Nephron (organoid): Measurements from ENCODE around the gene RNF13.
"Not testable (repeated sequence)": the region's sequence is repeated elsewhere in the genome, so short reads cannot be mapped to it uniquely, and the experiment has no call there.

Experiments used
- H3K27ac Mint-ChIP-seq, 3 experiments: 2 replicates each; pipeline ENCODE4 v1.8.0; 2020; ENCODE audit warnings: mixed read lengths in 3 of 3, mild to moderate bottlenecking in 2 of 3, moderate library complexity in 1 of 3
- H3K27me3 Mint-ChIP-seq: 2 replicates; pipeline ENCODE4 v1.8.0; 2021; ENCODE audit warnings: low read depth, mild to moderate bottlenecking, moderate library complexity, mixed read lengths
- H3K36me3 Mint-ChIP-seq: 2 replicates; pipeline ENCODE4 v1.8.0; 2020; ENCODE audit warnings: low read depth, mixed read lengths
- H3K4me1 Mint-ChIP-seq: 2 replicates; pipeline ENCODE4 v1.8.0; 2020; ENCODE audit warnings: mixed read lengths
- H3K4me3 Mint-ChIP-seq, 3 experiments: 2 replicates each; pipeline ENCODE4 v1.8.0; 2020; ENCODE audit warnings: mild to moderate bottlenecking in 3 of 3, mixed read lengths in 3 of 3, moderate library complexity in 2 of 3
- H3K9me3 Mint-ChIP-seq: 2 replicates; pipeline ENCODE4 v1.8.0; 2020; ENCODE audit warnings: mixed read lengths
- CTCF ChIP-seq, 3 experiments: fragments of 200-600 bp; sonication (generic); IDR thresholded peaks; one replicate each; pipeline ENCODE4 v1.5.0; 2021; ENCODE audit warnings: antibody characterized with exemption in 3 of 3; ENCODE audit not compliant: unreplicated experiment in 3 of 3

Gene RNF13

GRCh38 chr3:149820183-149820582 is 7.2 kb downstream of the RNF13 start:
- H3K4me3 Mint-ChIP-seq = no peak overlapping the region
- peaks cover 27% of the 10 kb centered on the region for H3K36me3 Mint-ChIP-seq
- peaks cover 15% of the 10 kb centered on the region for H3K4me1 Mint-ChIP-seq
- TF ChIP-seq CTCF (IDR thresholded peaks at IDR 0.05; ENCODE audit: unreplicated experiment in 3 of 3) = no peak
- peaks cover 19% of the 10 kb centered on the region for H3K9me3 Mint-ChIP-seq
- H3K27me3 Mint-ChIP-seq = no peaks in the 10 kb centered on the region
- no peak overlapping the region for H3K27ac Mint-ChIP-seq

GRCh38 chr3:149826636-149827035 is 13.6 kb downstream of the RNF13 start:
- no peak overlapping the region for H3K4me3 Mint-ChIP-seq
- H3K27me3 Mint-ChIP-seq = no peaks in the 10 kb centered on the region
- H3K9me3 Mint-ChIP-seq = peaks cover 37% of the 10 kb centered on the region
- TF ChIP-seq CTCF (IDR thresholded peaks at IDR 0.05; ENCODE audit: unreplicated experiment in 3 of 3) = no peak
- H3K27ac Mint-ChIP-seq = no peak overlapping the region
- H3K36me3 Mint-ChIP-seq = peaks cover 36% of the 10 kb centered on the region
- no peaks in the 10 kb centered on the region for H3K4me1 Mint-ChIP-seq

GRCh38 chr3:149828390-149828789 is 15.4 kb downstream of the RNF13 start:
- Mint-ChIP-seq H3K27me3 (no peaks in the 10 kb centered on the region), H3K4me3 (no peak overlapping the region), H3K27ac (no peak overlapping the region), H3K4me1 (no peaks in the 10 kb centered on the region), H3K36me3 (peaks cover 41% of the 10 kb centered on the region), H3K9me3 (peaks cover 45% of the 10 kb centered on the region)
- no peak for TF ChIP-seq CTCF (IDR thresholded peaks at IDR 0.05; ENCODE audit: unreplicated experiment in 3 of 3)

GRCh38 chr3:149829631-149830030 is 16.6 kb downstream of the RNF13 start:
- not testable (repeated sequence) for H3K4me1 Mint-ChIP-seq, H3K4me3 Mint-ChIP-seq, H3K27ac Mint-ChIP-seq, H3K27me3 Mint-ChIP-seq
- H3K9me3 Mint-ChIP-seq = peaks cover 50% of the 10 kb centered on the region
- peaks cover 43% of the 10 kb centered on the region for H3K36me3 Mint-ChIP-seq

GRCh38 chr3:149830902-149831301 is 17.9 kb downstream of the RNF13 start:
- Mint-ChIP-seq H3K4me1 (no peaks in the 10 kb centered on the region), H3K9me3 (peaks cover 61% of the 10 kb centered on the region), H3K36me3 (peaks cover 54% of the 10 kb centered on the region), H3K4me3 (no peak overlapping the region), H3K27ac (no peak overlapping the region), H3K27me3 (no peaks in the 10 kb centered on the region)
- TF ChIP-seq CTCF (IDR thresholded peaks at IDR 0.05; ENCODE audit: unreplicated experiment in 3 of 3) = no peak

- Mint-ChIP-seq H3K27ac (no peak overlapping the region), H3K36me3 (peaks cover 58% of the 10 kb centered on the region), H3K27me3 (no peaks in the 10 kb centered on the region), H3K4me3 (no peak overlapping the region), H3K4me1 (no peaks in the 10 kb centered on the region), H3K9me3 (peaks cover 64% of the 10 kb centered on the region)
- no peak for TF ChIP-seq CTCF (IDR thresholded peaks at IDR 0.05; ENCODE audit: unreplicated experiment in 3 of 3)
Measured at GRCh38 chr3:149831321-149831720, 18.3 kb downstream of the RNF13 start.
